ENCODE data around the gene MYO9B. TPM values are rescaled to one million over a fixed set of nuclear protein-coding genes. Genes with fewer than 3 reads are reported as not detected.
"Not testable (repeated sequence)": the region's sequence is repeated elsewhere in the genome, so short reads cannot be mapped to it uniquely, and the experiment has no call there.

MYO9B gene
- total RNA-seq, 1 donor, result 99.3 TPM

DNA sequence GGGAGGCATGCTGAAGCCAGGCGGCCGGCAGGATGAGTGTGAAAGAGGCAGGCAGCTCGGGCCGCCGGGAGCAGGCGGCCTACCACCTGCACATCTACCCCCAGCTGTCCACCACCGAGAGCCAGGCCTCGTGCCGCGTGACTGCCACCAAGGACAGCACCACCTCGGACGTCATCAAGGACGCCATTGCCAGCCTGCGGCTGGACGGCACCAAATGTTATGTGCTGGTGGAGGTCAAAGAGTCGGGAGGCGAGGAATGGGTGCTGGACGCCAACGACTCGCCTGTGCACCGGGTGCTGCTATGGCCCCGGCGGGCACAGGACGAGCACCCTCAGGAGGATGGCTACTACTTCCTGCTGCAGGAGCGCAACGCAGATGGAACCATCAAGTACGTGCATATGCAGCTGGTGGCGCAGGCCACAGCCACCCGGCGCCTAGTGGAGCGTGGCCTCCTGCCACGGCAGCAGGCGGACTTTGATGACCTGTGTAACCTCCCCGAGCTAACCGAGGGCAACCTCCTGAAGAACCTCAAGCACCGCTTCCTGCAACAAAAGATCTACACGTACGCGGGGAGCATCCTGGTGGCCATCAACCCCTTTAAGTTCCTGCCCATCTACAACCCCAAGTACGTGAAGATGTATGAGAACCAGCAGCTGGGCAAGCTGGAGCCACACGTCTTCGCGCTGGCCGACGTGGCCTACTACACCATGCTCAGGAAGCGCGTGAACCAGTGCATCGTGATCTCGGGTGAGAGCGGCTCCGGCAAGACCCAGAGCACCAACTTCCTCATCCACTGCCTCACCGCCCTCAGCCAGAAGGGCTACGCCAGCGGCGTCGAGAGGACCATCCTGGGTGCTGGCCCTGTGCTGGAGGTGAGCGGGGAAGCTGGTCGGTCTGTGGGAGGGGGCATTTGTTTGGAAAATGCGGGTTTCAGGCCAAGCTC, 26.4 kb downstream of the MYO9B start:
- DNase-seq (ENCODE audit: low read depth), result no peak
- TF ChIP-seq, protein P1, sequence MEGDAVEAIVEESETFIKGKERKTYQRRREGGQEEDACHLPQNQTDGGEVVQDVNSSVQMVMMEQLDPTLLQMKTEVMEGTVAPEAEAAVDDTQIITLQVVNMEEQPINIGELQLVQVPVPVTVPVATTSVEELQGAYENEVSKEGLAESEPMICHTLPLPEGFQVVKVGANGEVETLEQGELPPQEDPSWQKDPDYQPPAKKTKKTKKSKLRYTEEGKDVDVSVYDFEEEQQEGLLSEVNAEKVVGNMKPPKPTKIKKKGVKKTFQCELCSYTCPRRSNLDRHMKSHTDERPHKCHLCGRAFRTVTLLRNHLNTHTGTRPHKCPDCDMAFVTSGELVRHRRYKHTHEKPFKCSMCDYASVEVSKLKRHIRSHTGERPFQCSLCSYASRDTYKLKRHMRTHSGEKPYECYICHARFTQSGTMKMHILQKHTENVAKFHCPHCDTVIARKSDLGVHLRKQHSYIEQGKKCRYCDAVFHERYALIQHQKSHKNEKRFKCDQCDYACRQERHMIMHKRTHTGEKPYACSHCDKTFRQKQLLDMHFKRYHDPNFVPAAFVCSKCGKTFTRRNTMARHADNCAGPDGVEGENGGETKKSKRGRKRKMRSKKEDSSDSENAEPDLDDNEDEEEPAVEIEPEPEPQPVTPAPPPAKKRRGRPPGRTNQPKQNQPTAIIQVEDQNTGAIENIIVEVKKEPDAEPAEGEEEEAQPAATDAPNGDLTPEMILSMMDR (IDR thresholded peaks at IDR 0.05; ENCODE audit: insufficient read depth, low read depth, low read length), result no peak
- H3K4me3 ChIP-seq (ENCODE audit: low read depth, low read length), result no peak overlapping the region

DNA sequence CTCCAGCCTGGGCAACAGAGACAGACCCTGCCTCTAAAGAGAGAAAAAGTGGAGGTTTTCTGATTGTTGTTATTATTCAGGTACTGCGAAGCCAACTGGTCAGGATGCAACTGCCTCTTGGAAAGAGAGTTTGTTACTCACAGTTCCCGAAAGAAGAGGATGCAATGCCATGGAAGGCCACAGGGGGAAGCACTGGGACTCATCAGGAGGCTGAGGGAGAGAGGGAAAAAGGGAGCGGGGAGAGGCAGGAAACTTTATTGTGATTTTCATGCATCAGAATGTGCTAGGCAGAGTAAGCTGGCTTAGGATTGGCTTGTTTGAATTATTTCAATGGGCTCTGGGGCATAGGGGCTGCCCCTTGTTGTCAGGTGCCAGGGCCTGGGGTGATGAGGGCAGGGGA, 27.6 kb downstream of the MYO9B start:
- TF ChIP-seq, protein P1 (IDR thresholded peaks at IDR 0.05; ENCODE audit: insufficient read depth, low read depth, low read length), result peak; percentile 77
- DNase-seq (ENCODE audit: low read depth), result peak; percentile 47

DNA sequence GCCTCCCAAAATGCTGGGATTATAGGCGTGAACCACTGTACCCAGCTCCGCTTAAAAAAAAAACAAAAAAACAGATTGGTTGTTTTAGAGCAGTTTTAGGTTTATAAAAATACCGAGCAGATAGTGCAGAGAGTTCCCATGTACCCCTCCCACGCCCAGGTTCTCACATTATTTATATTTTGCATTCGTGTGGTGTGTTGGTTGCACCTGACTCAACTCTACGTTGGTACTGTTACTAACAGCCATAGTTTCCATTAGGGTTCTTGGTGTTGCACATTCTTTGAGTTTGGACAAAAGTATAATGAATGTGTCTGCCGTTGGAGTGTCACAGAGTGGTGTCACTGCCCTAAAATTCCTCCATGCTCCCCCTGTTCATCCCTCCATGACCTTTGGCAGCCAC, 29.1 kb downstream of the MYO9B start:
- H3K4me3 ChIP-seq (ENCODE audit: low read depth, low read length), result no peak overlapping the region
- TF ChIP-seq, protein P1 (IDR thresholded peaks at IDR 0.05; ENCODE audit: insufficient read depth, low read depth, low read length), result no peak
- no peak for DNase-seq (ENCODE audit: low read depth)

More for the DNA sequence above, 27.6 kb downstream of the MYO9B start:
- H3K4me3 ChIP-seq (ENCODE audit: low read depth, low read length), result no peak overlapping the region

DNA sequence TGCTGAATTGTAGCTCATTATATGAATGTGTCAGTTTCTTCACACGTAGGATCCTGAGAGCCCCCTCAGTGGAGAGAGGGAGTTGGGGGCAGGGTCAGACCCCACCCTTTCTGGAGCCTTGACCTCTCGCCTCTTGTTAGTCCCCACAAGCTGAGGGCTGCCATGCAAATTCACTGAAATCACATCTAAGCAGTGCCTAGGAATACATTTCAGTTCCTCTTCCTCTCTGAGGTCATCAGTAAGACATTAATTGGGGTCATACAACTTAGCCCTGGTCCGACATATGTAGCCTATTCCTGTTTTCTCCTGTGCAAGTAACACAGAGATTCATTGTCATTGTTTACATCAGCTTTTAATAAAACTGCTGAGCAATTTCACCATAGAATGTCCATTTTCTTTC, 30.0 kb downstream of the MYO9B start:
- TF ChIP-seq, protein P1 (IDR thresholded peaks at IDR 0.05; ENCODE audit: insufficient read depth, low read depth, low read length), result no peak
- no peak overlapping the region for H3K4me3 ChIP-seq (ENCODE audit: low read depth, low read length)
- DNase-seq (ENCODE audit: low read depth), result no peak

GRCh38 chr19:17106964-17107363, 31.4 kb downstream of the MYO9B start:
- H3K4me3 ChIP-seq (ENCODE audit: low read depth, low read length); DNase-seq (ENCODE audit: low read depth): not testable (repeated sequence)

DNA sequence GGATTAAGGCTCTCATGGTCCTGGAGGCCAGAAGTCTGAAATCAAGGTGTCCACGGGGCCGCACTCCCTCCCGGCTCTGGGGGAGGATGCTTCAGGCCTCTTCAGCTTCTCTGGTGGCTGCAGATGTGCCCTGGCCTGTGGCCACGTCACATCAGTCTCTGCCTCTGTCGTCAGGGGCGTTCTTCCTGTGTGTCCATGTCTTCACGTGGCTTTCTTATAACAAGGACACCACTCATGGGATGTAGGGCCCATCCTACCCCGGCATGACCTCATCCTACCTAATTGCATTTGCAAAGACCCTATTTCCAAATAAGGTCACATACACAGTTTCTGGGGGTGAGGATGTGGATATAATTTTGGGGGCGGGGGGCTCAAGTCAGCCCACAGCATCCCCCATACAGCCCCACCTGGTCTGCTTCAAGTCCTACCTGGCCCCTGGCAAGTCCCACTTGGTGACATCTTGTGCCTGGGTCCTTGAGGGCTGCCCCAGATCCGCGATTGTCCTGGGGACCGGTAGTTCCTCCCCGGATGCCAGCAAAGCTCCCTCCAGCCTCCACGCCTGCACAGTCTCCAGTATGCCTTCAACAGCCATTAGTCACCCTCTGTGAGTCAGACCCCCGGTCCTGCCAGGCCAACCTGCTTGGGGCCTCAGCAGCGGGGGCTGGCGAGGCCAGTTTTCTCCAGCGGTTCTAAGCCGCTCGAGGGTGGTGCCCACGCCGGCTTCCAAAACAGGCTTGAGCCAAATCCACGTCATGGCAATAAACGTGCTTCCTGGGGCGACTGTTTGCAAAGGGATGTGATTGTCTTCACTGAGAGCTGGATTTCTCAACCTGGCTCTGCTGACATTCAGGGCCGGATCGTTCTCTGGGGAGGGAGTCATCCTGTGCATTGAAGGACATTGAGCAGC, 32.2 kb downstream of the MYO9B start:
- TF ChIP-seq, protein P1 (IDR thresholded peaks at IDR 0.05; ENCODE audit: insufficient read depth, low read depth, low read length), result no peak
- peak overlapping the region; percentile 4 for H3K4me3 ChIP-seq (ENCODE audit: low read depth, low read length)
- peak; percentile 98 for DNase-seq (ENCODE audit: low read depth)

GRCh38 chr19:17108453-17108784, 32.8 kb downstream of the MYO9B start:
- no peak overlapping the region for H3K4me3 ChIP-seq (ENCODE audit: low read depth, low read length)
- TF ChIP-seq, protein P1 (IDR thresholded peaks at IDR 0.05; ENCODE audit: insufficient read depth, low read depth, low read length), result no peak
- no peak for DNase-seq (ENCODE audit: low read depth)
